Endothelial cell of umbilical vein (primary cell): ENCODE measurements around the gene PPP4R4. TPM values are rescaled to one million over a fixed set of nuclear protein-coding genes. Genes with fewer than 3 reads are reported as not detected.

Source experiments
- BruUV-seq: library from RNA; stranded (reverse); fragments of 400-500 nt; replicated peaks from 2 replicates; lab custom pipeline; 2021; lab: Mats Ljungman, UMichigan
- CTCF ChIA-PET: fragments of 300-600, 350-600 bp; sonication (Branson Sonifier 250); formaldehyde crosslinking; loops from one replicate; lab custom pipeline; 2021; ENCODE audit warnings: antibody characterized with exemption, inconsistent platforms; lab: Charles Lee
- POLR2A ChIA-PET: fragments of 300-600, 350-600 bp; sonication (Branson Sonifier 250); formaldehyde crosslinking; loops from one replicate; lab custom pipeline; 2021; ENCODE audit warnings: antibody characterized with exemption, inconsistent platforms; lab: Charles Lee
- DNase-seq: peaks from one replicate; pipeline ENCODE4 v3.0.0-alpha.2; 2011; ENCODE audit warnings: low read depth, low spot score
- FAIRE-seq: peaks from 2 replicates; lab custom pipeline; 2011; peaks lifted over from hg19 to GRCh38; lab: Jason Lieb, UNC
- H2AFZ ChIP-seq: 2 replicates; pipeline ENCODE4 v1.6.0; 2012; ENCODE audit warnings: low read depth, low read length, control low read depth, inconsistent platforms
- H3K27ac ChIP-seq: 2 replicates; pipeline ENCODE4 v1.5.1; 2011; ENCODE audit warnings: low read depth, mild to moderate bottlenecking, control low read depth, low read length, moderate library complexity; ENCODE audit not compliant: insufficient read depth
- H3K27me3 ChIP-seq, 2 experiments: 2 replicates each; pipeline versions ENCODE4 v1.6.0 to v1.6.1; 2011; ENCODE audit warnings: low read length in 2 of 2, mixed read lengths in 1 of 2; ENCODE audit not compliant: control insufficient read depth in 2 of 2, insufficient read depth in 2 of 2
- H3K36me3 ChIP-seq, 2 experiments: 2 replicates in 1 of 2; 3 replicates in 1 of 2; pipeline ENCODE4 v1.5.1; 2011; ENCODE audit warnings: low read length in 2 of 2, mild to moderate bottlenecking in 1 of 2, moderate library complexity in 1 of 2; ENCODE audit not compliant: control insufficient read depth in 2 of 2, insufficient read depth in 2 of 2; ENCODE audit errors: extremely low read depth in 1 of 2
- H3K4me1 ChIP-seq: 3 replicates; pipeline ENCODE4 v1.5.1; 2011; ENCODE audit warnings: mild to moderate bottlenecking, low read length; ENCODE audit not compliant: control insufficient read depth, insufficient read depth; ENCODE audit errors: extremely low read depth
- H3K4me2 ChIP-seq: 2 replicates; pipeline ENCODE4 v1.6.1; 2011; ENCODE audit warnings: low read length, control low read depth, mixed read lengths; ENCODE audit not compliant: insufficient read depth
- H3K4me3 ChIP-seq, 3 experiments: fragments of 200-600 bp in 1 of 3; sonication (generic), shearing (Covaris generic) in 1 of 3; replicated peaks in 1 of 3; 2 replicates each; pipeline ENCODE4 v1.5.1; 2011 to 2016; ENCODE audit warnings: control low read depth in 3 of 3, low read length in 3 of 3, mild to moderate bottlenecking in 2 of 3, inconsistent platforms in 1 of 3, low read depth in 1 of 3, moderate library complexity in 1 of 3; ENCODE audit not compliant: insufficient read depth in 1 of 3
- H3K79me2 ChIP-seq: 2 replicates; pipeline ENCODE4 v1.6.0; 2012; ENCODE audit warnings: low read length, inconsistent platforms; ENCODE audit not compliant: control insufficient read depth, insufficient read depth
- H3K9ac ChIP-seq: replicated peaks from 2 replicates; pipeline ENCODE3; 2011; ENCODE audit warnings: low read length, control low read depth; ENCODE audit not compliant: insufficient read depth; ENCODE audit errors: extremely low read depth
- H3K9me1 ChIP-seq: replicated peaks from 3 replicates; pipeline ENCODE4 v1.6.0; 2011; ENCODE audit warnings: mild to moderate bottlenecking, low read length; ENCODE audit not compliant: control insufficient read depth, insufficient read depth; ENCODE audit errors: extremely low read depth
- H3K9me3 ChIP-seq: replicated peaks from 2 replicates; pipeline ENCODE4 v1.5.1; 2012; ENCODE audit warnings: low read length, inconsistent platforms; ENCODE audit not compliant: control insufficient read depth, insufficient read depth
- H4K20me1 ChIP-seq: replicated peaks from 2 replicates; pipeline ENCODE3; 2011; ENCODE audit warnings: mild to moderate bottlenecking, low read length; ENCODE audit not compliant: control insufficient read depth, insufficient read depth; ENCODE audit errors: extremely low read depth
- CTCF ChIP-seq, 2 donors: IDR thresholded peaks; 1 replicate in 1 of 2; 2 replicates in 1 of 2; pipeline ENCODE4 v1.5.1; 2011; ENCODE audit warnings: low read length in 2 of 2, mild to moderate bottlenecking in 2 of 2, moderate library complexity in 2 of 2, control low read depth in 1 of 2, inconsistent platforms in 1 of 2, low read depth in 1 of 2; ENCODE audit not compliant: insufficient read depth in 1 of 2; ENCODE audit errors: extremely low read depth in 1 of 2
- EZH2 ChIP-seq: IDR thresholded peaks from 2 replicates; pipeline ENCODE4 v1.6.1; 2012; ENCODE audit warnings: borderline replicate concordance, low read depth, mild to moderate bottlenecking, moderate library complexity, low read length, inconsistent platforms; ENCODE audit not compliant: severe bottlenecking
- FOS ChIP-seq: IDR thresholded peaks from 2 replicates; pipeline ENCODE4 v1.6.1; 2011; ENCODE audit warnings: mild to moderate bottlenecking, low read length, moderate library complexity, borderline replicate concordance; ENCODE audit not compliant: insufficient read depth
- GATA2 ChIP-seq: IDR thresholded peaks from 2 replicates; pipeline ENCODE4 v1.7.0; 2011; ENCODE audit warnings: low read depth, mild to moderate bottlenecking, moderate library complexity, mixed read lengths, low read length; ENCODE audit not compliant: insufficient read length, insufficient read depth
- JUN ChIP-seq: IDR thresholded peaks from 2 replicates; pipeline ENCODE4 v1.6.1; 2011; ENCODE audit warnings: borderline replicate concordance, low read depth; ENCODE audit not compliant: insufficient read length, insufficient read depth
- MAX ChIP-seq: IDR thresholded peaks from 2 replicates; pipeline ENCODE4 v1.6.1; 2011; ENCODE audit not compliant: insufficient read depth, insufficient read length
- MYC ChIP-seq: IDR thresholded peaks from one replicate; pipeline ENCODE4 v1.6.1; 2011; ENCODE audit warnings: mild to moderate bottlenecking, low read depth, low read length
- POLR2A ChIP-seq: IDR thresholded peaks from 2 replicates; pipeline ENCODE4 v1.6.1; 2012; ENCODE audit warnings: low read depth, mild to moderate bottlenecking, control low read depth, low read length
- POLR2AphosphoS5 ChIP-seq: IDR thresholded peaks from 2 replicates; pipeline ENCODE4 v1.6.1; 2012; ENCODE audit warnings: low read depth, mild to moderate bottlenecking, control low read depth, low read length, moderate library complexity; ENCODE audit not compliant: insufficient read depth
- dilution Hi-C: fragments of 300-500 bp; cut with MboI; formaldehyde crosslinking; loops from one replicate; pipeline ENCODE4 v1.15.0; 2019; ENCODE audit warnings: low sequenced_read_pairs; ENCODE audit not compliant: extremely low pct_ligation_motif_present
- intact Hi-C: fragments of 100-400 bp; cut with micrococcal nuclease; formaldehyde crosslinking; loops from one replicate; pipeline ENCODE4 v1.10.0; 2022
- polyA plus RNA-seq, 4 experiments: library from polyadenylated mRNA; depleted of rRNA in 3 of 4; stranded (reverse) in 3 of 4; unstranded in 1 of 4; fragments of >200 nt; gene quantifications; 2 replicates each; pipeline versions ENCODE4 v1.2.1 to v1.2.3, GENCODE V29; 2011 to 2012; ENCODE audit warnings: missing spikeins in 1 of 4
- total RNA-seq: library from RNA; stranded (reverse); gene quantifications from 2 replicates; pipeline ENCODE4 v1.2.3, GENCODE V29; 2021

The PPP4R4 gene
- total and polyA plus RNA-seq, 2 donors (not counting 3 experiments of a cell fraction or from before 2014, with no cell fraction given), result not detected

GRCh38 chr14:94284221-94284620 lies 110.1 kb downstream of the PPP4R4 start:
- H3K4me1 ChIP-seq, result no peaks in the 10 kb centered on the region
- no TSS peak for BruUV-seq
- no peaks in the 10 kb centered on the region for H4K20me1 ChIP-seq
- CTCF ChIA-PET, result no interaction called here
- H3K36me3 ChIP-seq, result no peaks in the 10 kb centered on the region
- no peak overlapping the region for H2AFZ ChIP-seq
- H3K9me3 ChIP-seq, result no peaks in the 10 kb centered on the region
- no peak overlapping the region for H3K4me3 ChIP-seq
- no peaks in the 10 kb centered on the region for H3K79me2 ChIP-seq
- no peak overlapping the region for H3K9ac ChIP-seq
- DNase-seq, result no peak
- intact Hi-C loops, result no loop called here
- FAIRE-seq, result no peak
- H3K27me3 ChIP-seq, result no peaks in the 10 kb centered on the region
- dilution Hi-C loops, result no loop called here
- TF ChIP-seq JUN (no peak), GATA2 (no peak), FOS (no peak), CTCF (IDR thresholded peaks at IDR 0.05; ENCODE audit: extremely low read depth in 1 of 2, insufficient read depth in 1 of 2, low read depth in 1 of 2, low read length in 2 of 2) (no peak), POLR2AphosphoS5 (no peak), MAX (no peak), MYC (no peak), POLR2A (no peak), EZH2 (no peak)
- POLR2A ChIA-PET, result no interaction called here
- H3K27ac ChIP-seq, result no peak overlapping the region
- H3K4me2 ChIP-seq, result no peak overlapping the region
- no peaks in the 10 kb centered on the region for H3K9me1 ChIP-seq
